Keratinocyte (primary cell): ENCODE data around the gene TRIL. TPM values are rescaled to one million over a fixed set of nuclear protein-coding genes. Genes with fewer than 3 reads are reported as not detected.

Experiments
- DNase-seq: peaks from one replicate; pipeline ENCODE4 v3.0.0-alpha.2; 2011; ENCODE audit warnings: low read depth, missing footprints, low spot score
- FAIRE-seq: peaks from 2 replicates; lab custom pipeline; 2011; peaks lifted over from hg19 to GRCh38; lab: Jason Lieb, UNC
- H2AFZ ChIP-seq: 2 replicates; pipeline ENCODE4 v1.6.0; 2012; ENCODE audit warnings: low read length, control low read depth, inconsistent platforms; ENCODE audit not compliant: control insufficient read depth
- H3K27ac ChIP-seq: 2 replicates; pipeline ENCODE4 v1.5.1; 2011; ENCODE audit warnings: low read length; ENCODE audit not compliant: control insufficient read depth, insufficient read depth
- H3K27me3 ChIP-seq: 3 replicates; pipeline ENCODE4 v1.6.0; 2011; ENCODE audit warnings: low read length; ENCODE audit not compliant: control insufficient read depth, insufficient read depth; ENCODE audit errors: extremely low read depth
- H3K36me3 ChIP-seq, 2 experiments: 2 replicates in 1 of 2; 3 replicates in 1 of 2; pipeline ENCODE4 v1.5.1; 2011; ENCODE audit warnings: low read length in 2 of 2, mild to moderate bottlenecking in 1 of 2; ENCODE audit not compliant: control insufficient read depth in 2 of 2, insufficient read depth in 2 of 2; ENCODE audit errors: extremely low read depth in 1 of 2
- H3K4me1 ChIP-seq: 3 replicates; pipeline ENCODE4 v1.5.1; 2011; ENCODE audit warnings: low read length; ENCODE audit not compliant: control insufficient read depth, insufficient read depth; ENCODE audit errors: extremely low read depth
- H3K4me2 ChIP-seq: 3 replicates; pipeline ENCODE4 v1.6.0; 2011; ENCODE audit warnings: low read depth, low read length; ENCODE audit not compliant: control insufficient read depth, insufficient read depth; ENCODE audit errors: extremely low read depth
- H3K4me3 ChIP-seq, 3 experiments: fragments of 200-600 bp in 1 of 3; sonication (generic) in 1 of 3; 2 replicates in 2 of 3; 3 replicates in 1 of 3; pipeline ENCODE4 v1.5.1; 2011 to 2016; ENCODE audit warnings: low read length in 3 of 3, mild to moderate bottlenecking in 3 of 3, control low read depth in 2 of 3, inconsistent platforms in 1 of 3, low read depth in 1 of 3, mixed read lengths in 1 of 3, mixed run types in 1 of 3, moderate library complexity in 1 of 3; ENCODE audit not compliant: control insufficient read depth in 2 of 3, insufficient read depth in 2 of 3; ENCODE audit errors: extremely low read depth in 1 of 3
- H3K79me2 ChIP-seq: 2 replicates; pipeline ENCODE4 v1.6.0; 2012; ENCODE audit warnings: low read length; ENCODE audit not compliant: control insufficient read depth, insufficient read depth
- H3K9ac ChIP-seq: 3 replicates; pipeline ENCODE4 v1.6.0; 2011; ENCODE audit warnings: low read length; ENCODE audit not compliant: control insufficient read depth, insufficient read depth; ENCODE audit errors: extremely low read depth
- H3K9me1 ChIP-seq: 3 replicates; pipeline ENCODE4 v1.6.0; 2011; ENCODE audit warnings: low read length; ENCODE audit not compliant: control insufficient read depth, insufficient read depth; ENCODE audit errors: extremely low read depth
- H3K9me3 ChIP-seq: 2 replicates; pipeline ENCODE4 v1.5.1; 2012; ENCODE audit warnings: low read depth, low read length; ENCODE audit not compliant: control insufficient read depth
- H4K20me1 ChIP-seq: 3 replicates; pipeline ENCODE4 v1.6.0; 2011; ENCODE audit warnings: low read length; ENCODE audit not compliant: control insufficient read depth, insufficient read depth; ENCODE audit errors: extremely low read depth
- EZH2 ChIP-seq: IDR thresholded peaks from one replicate; pipeline ENCODE4 v1.6.1; 2012; ENCODE audit warnings: inconsistent platforms, mild to moderate bottlenecking, low read length, moderate library complexity
- dilution Hi-C: fragments of 300-500 bp; cut with MboI; formaldehyde crosslinking; loops from one replicate; pipeline ENCODE4 v1.7.0; 2020; ENCODE audit warnings: low sequenced_read_pairs; ENCODE audit not compliant: extremely low pct_ligation_motif_present
- polyA plus RNA-seq, 5 experiments: library from polyadenylated mRNA; depleted of rRNA in 3 of 5; stranded (reverse) in 3 of 5; stranded (forward) in 1 of 5; unstranded in 1 of 5; fragments of >200 nt; gene quantifications; 1 replicate in 1 of 5; 2 replicates in 3 of 5; 3 replicates in 1 of 5; pipeline versions ENCODE4 v1.2.1 to v1.2.3, GENCODE V29; 2011 to 2012; ENCODE audit warnings: missing spikeins in 2 of 5, low read depth in 1 of 5, low replicate concordance in 1 of 5
- TF ChIP-seq, protein P1 (sequence below), 3 experiments: IDR thresholded peaks in 1 of 3; conservative IDR thresholded peaks in 1 of 3; optimal IDR thresholded peaks in 1 of 3; 2 replicates in 2 of 3; 3 replicates in 1 of 3; pipeline versions ENCODE3 to v1.5.1; 2011; ENCODE audit warnings: low read length in 3 of 3, mild to moderate bottlenecking in 3 of 3, moderate library complexity in 2 of 3, control low read depth in 1 of 3, inconsistent platforms in 1 of 3; ENCODE audit not compliant: insufficient read depth in 2 of 3; ENCODE audit errors: extremely low read depth in 1 of 3

The TRIL gene
- polyA plus RNA-seq, 1 donor (not counting 4 experiments of a cell fraction or from before 2014, with no cell fraction given), result 0.03 TPM

DNA sequence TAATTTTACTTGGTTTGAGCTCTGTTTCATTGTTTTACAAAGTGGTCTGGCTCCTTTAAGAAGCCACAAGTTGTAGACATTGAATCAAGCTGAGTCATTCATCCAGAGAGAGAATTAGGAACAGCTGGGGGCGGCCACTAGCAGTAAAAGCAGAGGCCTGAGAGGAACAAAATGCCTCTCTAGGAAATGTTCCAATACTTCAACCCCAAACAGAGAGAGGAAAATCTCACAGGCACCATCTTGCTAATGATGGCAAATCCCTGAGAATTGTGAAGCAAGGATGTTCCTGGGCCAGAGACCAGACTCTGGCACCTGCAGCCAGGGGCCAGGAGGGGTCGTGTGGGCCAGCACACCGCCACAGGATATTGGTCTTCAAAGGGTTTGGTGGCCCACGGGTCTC lies 26.5 kb upstream of the TRIL start:
- H3K4me2 ChIP-seq, result peak overlapping the region; percentile 44
- H3K4me1 ChIP-seq, result peaks cover 36% of the 10 kb centered on the region
- no peak overlapping the region for H2AFZ ChIP-seq
- H3K36me3 ChIP-seq, result no peaks in the 10 kb centered on the region
- H3K27ac ChIP-seq, result no peak overlapping the region
- no peak overlapping the region for H3K4me3 ChIP-seq
- no peaks in the 10 kb centered on the region for H3K79me2 ChIP-seq
- H3K9me1 ChIP-seq, result no peaks in the 10 kb centered on the region
- DNase-seq, result no peak
- no peaks in the 10 kb centered on the region for H3K27me3 ChIP-seq
- no peak overlapping the region for H3K9ac ChIP-seq
- H4K20me1 ChIP-seq, result no peaks in the 10 kb centered on the region
- TF ChIP-seq, protein P1, sequence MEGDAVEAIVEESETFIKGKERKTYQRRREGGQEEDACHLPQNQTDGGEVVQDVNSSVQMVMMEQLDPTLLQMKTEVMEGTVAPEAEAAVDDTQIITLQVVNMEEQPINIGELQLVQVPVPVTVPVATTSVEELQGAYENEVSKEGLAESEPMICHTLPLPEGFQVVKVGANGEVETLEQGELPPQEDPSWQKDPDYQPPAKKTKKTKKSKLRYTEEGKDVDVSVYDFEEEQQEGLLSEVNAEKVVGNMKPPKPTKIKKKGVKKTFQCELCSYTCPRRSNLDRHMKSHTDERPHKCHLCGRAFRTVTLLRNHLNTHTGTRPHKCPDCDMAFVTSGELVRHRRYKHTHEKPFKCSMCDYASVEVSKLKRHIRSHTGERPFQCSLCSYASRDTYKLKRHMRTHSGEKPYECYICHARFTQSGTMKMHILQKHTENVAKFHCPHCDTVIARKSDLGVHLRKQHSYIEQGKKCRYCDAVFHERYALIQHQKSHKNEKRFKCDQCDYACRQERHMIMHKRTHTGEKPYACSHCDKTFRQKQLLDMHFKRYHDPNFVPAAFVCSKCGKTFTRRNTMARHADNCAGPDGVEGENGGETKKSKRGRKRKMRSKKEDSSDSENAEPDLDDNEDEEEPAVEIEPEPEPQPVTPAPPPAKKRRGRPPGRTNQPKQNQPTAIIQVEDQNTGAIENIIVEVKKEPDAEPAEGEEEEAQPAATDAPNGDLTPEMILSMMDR (optimal IDR thresholded peaks at IDR 0.05 in 1 of 3, IDR thresholded peaks at IDR 0.05 in 1 of 3, conservative IDR thresholded peaks at IDR 0.05 in 1 of 3; ENCODE audit: extremely low read depth in 1 of 3, insufficient read depth in 2 of 3, low read length in 3 of 3), result no peak
- TF ChIP-seq EZH2, result no peak
- FAIRE-seq, result peak; percentile 69
- no peaks in the 10 kb centered on the region for H3K9me3 ChIP-seq
- dilution Hi-C loops, result no loop called here

- no peaks in the 10 kb centered on the region for H3K36me3 ChIP-seq
- H3K27ac ChIP-seq, result no peak overlapping the region
- no peak overlapping the region for H3K9ac ChIP-seq
- no peak overlapping the region for H3K4me2 ChIP-seq
- no peak overlapping the region for H2AFZ ChIP-seq
- dilution Hi-C loops, result no loop called here
- FAIRE-seq (no peak), DNase-seq (no peak)
- no peaks in the 10 kb centered on the region for H3K9me1 ChIP-seq
- H4K20me1 ChIP-seq, result no peaks in the 10 kb centered on the region
- H3K79me2 ChIP-seq, result no peaks in the 10 kb centered on the region
- TF ChIP-seq, protein P1 (optimal IDR thresholded peaks at IDR 0.05 in 1 of 3, IDR thresholded peaks at IDR 0.05 in 1 of 3, conservative IDR thresholded peaks at IDR 0.05 in 1 of 3; ENCODE audit: extremely low read depth in 1 of 3, insufficient read depth in 2 of 3, low read length in 3 of 3), result no peak
- TF ChIP-seq EZH2, result no peak
- H3K4me1 ChIP-seq, result peaks cover 32% of the 10 kb centered on the region
- no peaks in the 10 kb centered on the region for H3K9me3 ChIP-seq
- no peaks in the 10 kb centered on the region for H3K27me3 ChIP-seq
- no peak overlapping the region for H3K4me3 ChIP-seq
Observed at GRCh38 chr7:28984217-28984616, 26.1 kb upstream of the TRIL start.
